IMR-90 (cell line): ENCODE data around the gene CDX4. TPM values are rescaled to one million over a fixed set of nuclear protein-coding genes. Genes with fewer than 3 reads are reported as not detected.

Source experiments
- ATAC-seq: fragments of 200-7000 bp; cut with Tn5 transposase; 2 replicates; pipeline ENCODE4 v1.9.1; 2020; ENCODE audit warnings: low read depth, mild to moderate bottlenecking, moderate library complexity
- BruUV-seq: library from RNA; stranded (reverse); fragments of 400-500 nt; replicated peaks from 2 replicates; lab custom pipeline; 2021; lab: Mats Ljungman, UMichigan
- CTCF ChIA-PET: fragments of 300-600 bp; formaldehyde crosslinking; extraction: SDS; loops from one replicate; lab custom pipeline; 2021; ENCODE audit warnings: antibody characterized with exemption; lab: Yijun Ruan, JAX
- POLR2A ChIA-PET: fragments of 300-600 bp; sonication (Branson Sonifier 250); formaldehyde crosslinking; loops from one replicate; lab custom pipeline; 2022; ENCODE audit warnings: antibody characterized with exemption; ENCODE audit not compliant: unreplicated experiment; lab: Charles Lee
- DNase-seq: peaks from one replicate; pipeline ENCODE4 v3.0.0; 2013
- H2AFZ ChIP-seq: replicated peaks from 2 replicates; pipeline ENCODE3; 2013; ENCODE audit warnings: low read length, mild to moderate bottlenecking; ENCODE audit not compliant: poor library complexity
- H2AK5ac ChIP-seq: 2 replicates; pipeline ENCODE4 v1.6.1; 2013; ENCODE audit warnings: low read depth, low read length, inconsistent platforms
- H2AK9ac ChIP-seq: replicated peaks from 2 replicates; pipeline ENCODE3; 2013; ENCODE audit warnings: mild to moderate bottlenecking, low read depth, low read length, moderate library complexity; ENCODE audit not compliant: poor library complexity
- H2BK120ac ChIP-seq: 2 replicates; pipeline ENCODE4 v1.6.1; 2013; ENCODE audit warnings: low read depth, low read length, inconsistent platforms
- H2BK15ac ChIP-seq: 3 replicates; pipeline ENCODE4 v1.6.1; 2013; ENCODE audit warnings: low read depth, low read length, inconsistent platforms
- H2BK20ac ChIP-seq: 2 replicates; pipeline ENCODE4 v1.6.1; 2013; ENCODE audit warnings: low read depth, mild to moderate bottlenecking, inconsistent platforms, low read length, moderate library complexity
- H2BK5ac ChIP-seq: 2 replicates; pipeline ENCODE4 v1.6.1; 2013; ENCODE audit warnings: mild to moderate bottlenecking, low read depth, low read length, inconsistent platforms; ENCODE audit not compliant: poor library complexity, severe bottlenecking
- H3K14ac ChIP-seq: replicated peaks from 2 replicates; pipeline ENCODE4 v1.6.1; 2013; ENCODE audit warnings: low read depth, low read length, inconsistent platforms
- H3K18ac ChIP-seq: 2 replicates; pipeline ENCODE4 v1.6.1; 2013; ENCODE audit warnings: low read depth, low read length, control low read depth
- H3K23ac ChIP-seq: 2 replicates; pipeline ENCODE4 v1.6.1; 2013; ENCODE audit warnings: low read depth, low read length, inconsistent platforms
- H3K27ac ChIP-seq: 2 replicates; pipeline ENCODE4 v1.5.1; 2013; ENCODE audit warnings: mild to moderate bottlenecking, control low read depth, low read length; ENCODE audit not compliant: insufficient read depth
- H3K27me3 ChIP-seq: 2 replicates; pipeline ENCODE4 v1.6.1; 2013; ENCODE audit warnings: low read length; ENCODE audit not compliant: control insufficient read depth, insufficient read depth
- H3K36me3 ChIP-seq: 2 replicates; pipeline ENCODE4 v1.6.1; 2013; ENCODE audit warnings: low read length, mixed read lengths; ENCODE audit not compliant: control insufficient read depth, insufficient read depth
- H3K4ac ChIP-seq: 2 replicates; pipeline ENCODE4 v1.6.1; 2013; ENCODE audit warnings: low read depth, low read length, inconsistent platforms
- H3K4me1 ChIP-seq: 2 replicates; pipeline ENCODE4 v1.6.1; 2013; ENCODE audit warnings: low read length, mixed read lengths; ENCODE audit not compliant: control insufficient read depth, insufficient read depth
- H3K4me2 ChIP-seq: 2 replicates; pipeline ENCODE4 v1.6.1; 2013; ENCODE audit warnings: low read depth, mild to moderate bottlenecking, control low read depth, low read length, moderate library complexity
- H3K4me3 ChIP-seq: 2 replicates; pipeline ENCODE4 v1.5.1; 2013; ENCODE audit warnings: low read depth, mild to moderate bottlenecking, control low read depth, low read length, moderate library complexity; ENCODE audit not compliant: insufficient read depth
- H3K56ac ChIP-seq: 2 replicates; pipeline ENCODE4 v1.6.1; 2013; ENCODE audit warnings: low read length, inconsistent platforms; ENCODE audit not compliant: insufficient read depth; ENCODE audit errors: extremely low read depth
- H3K79me1 ChIP-seq, 2 experiments: 2 replicates each; pipeline ENCODE4 v1.6.1; 2013; ENCODE audit warnings: low read length in 2 of 2, inconsistent platforms in 1 of 2, low read depth in 1 of 2
- H3K9ac ChIP-seq: 2 replicates; pipeline ENCODE4 v1.6.1; 2013; ENCODE audit warnings: low read depth, low read length, control low read depth
- H3K9me1 ChIP-seq: 2 replicates; pipeline ENCODE4 v1.6.1; 2013; ENCODE audit warnings: low read length, inconsistent platforms; ENCODE audit not compliant: insufficient read depth
- H3K9me3 ChIP-seq: 2 replicates; pipeline ENCODE4 v1.6.1; 2013; ENCODE audit warnings: low read length; ENCODE audit not compliant: control insufficient read depth, insufficient read depth
- H4K20me1 ChIP-seq: 2 replicates; pipeline ENCODE4 v1.6.1; 2013; ENCODE audit warnings: low read length, inconsistent platforms; ENCODE audit not compliant: insufficient read depth
- H4K5ac ChIP-seq: 2 replicates; pipeline ENCODE4 v1.6.1; 2013; ENCODE audit warnings: mild to moderate bottlenecking, low read depth, low read length, control low read depth
- H4K8ac ChIP-seq, 2 experiments: 2 replicates each; pipeline ENCODE4 v1.6.1; 2013; ENCODE audit warnings: low read depth in 2 of 2, low read length in 2 of 2, control low read depth in 1 of 2, inconsistent platforms in 1 of 2
- H4K91ac ChIP-seq: 2 replicates; pipeline ENCODE4 v1.6.1; 2013; ENCODE audit warnings: low read depth, low read length, inconsistent platforms; ENCODE audit not compliant: insufficient read depth
- BHLHE40 ChIP-seq: fragments of 150-350 bp; IDR thresholded peaks from 2 replicates; pipeline ENCODE4 v1.6.1; 2016; ENCODE audit warnings: mild to moderate bottlenecking, low read depth, low read length
- CEBPB ChIP-seq: IDR thresholded peaks from 2 replicates; pipeline ENCODE4 v1.6.1; 2012; ENCODE audit warnings: low read depth, low read length, improper control_type of control experiment
- CHD1 ChIP-seq: IDR thresholded peaks from 2 replicates; pipeline ENCODE4 v1.6.1; 2012; ENCODE audit warnings: low read depth, low read length, improper control_type of control experiment
- CTCF ChIP-seq: conservative IDR thresholded peaks from 2 replicates; pipeline ENCODE4 v1.5.1; 2012; ENCODE audit warnings: mild to moderate bottlenecking, low read depth, low read length, improper control_type of control experiment
- ELK1 ChIP-seq: fragments of 150-350 bp; IDR thresholded peaks from 2 replicates; pipeline ENCODE4 v1.6.1; 2016; ENCODE audit warnings: low read depth, mild to moderate bottlenecking, low read length, moderate library complexity, borderline replicate concordance
- FOS ChIP-seq: fragments of 150-350 bp; IDR thresholded peaks from 2 replicates; pipeline ENCODE4 v1.6.1; 2016; ENCODE audit warnings: low read depth, low read length
- MAFK ChIP-seq: IDR thresholded peaks from 2 replicates; pipeline ENCODE4 v1.6.1; 2012; ENCODE audit warnings: low read depth, low read length, improper control_type of control experiment
- MAZ ChIP-seq: IDR thresholded peaks from 2 replicates; pipeline ENCODE4 v1.6.1; 2012; ENCODE audit warnings: low read depth, mild to moderate bottlenecking, low read length, improper control_type of control experiment, moderate library complexity, borderline replicate concordance
- MXI1 ChIP-seq: IDR thresholded peaks from 2 replicates; pipeline ENCODE4 v1.6.1; 2012; ENCODE audit warnings: low read depth, mild to moderate bottlenecking, low read length, moderate library complexity, borderline replicate concordance
- NFE2L2 ChIP-seq: fragments of 150-350 bp; IDR thresholded peaks from 2 replicates; pipeline ENCODE4 v1.6.1; 2016; ENCODE audit warnings: low read depth, mild to moderate bottlenecking, low read length
- POLR2A ChIP-seq: IDR thresholded peaks from 2 replicates; pipeline ENCODE4 v1.6.1; 2012; ENCODE audit warnings: mild to moderate bottlenecking, low read depth, low read length
- RAD21 ChIP-seq: IDR thresholded peaks from 2 replicates; pipeline ENCODE4 v1.6.1; 2012; ENCODE audit warnings: low read length, improper control_type of control experiment
- RCOR1 ChIP-seq: IDR thresholded peaks from 2 replicates; pipeline ENCODE4 v1.6.1; 2012; ENCODE audit warnings: mild to moderate bottlenecking, low read length, improper control_type of control experiment; ENCODE audit not compliant: insufficient replicate concordance
- RFX5 ChIP-seq: IDR thresholded peaks from 2 replicates; pipeline ENCODE4 v1.8.0; 2012; ENCODE audit warnings: low read depth, mild to moderate bottlenecking, low read length, moderate library complexity
- SMC3 ChIP-seq: fragments of 150-350 bp; IDR thresholded peaks from 2 replicates; pipeline ENCODE4 v1.6.1; 2016; ENCODE audit warnings: low read depth, mild to moderate bottlenecking, antibody characterized with exemption, low read length, moderate library complexity
- WGBS, 2 experiments: methylation state at CpG; one replicate each; pipeline versions ENCODE4 v1.1.5 to v1.1.7; 2013; ENCODE audit warnings: missing lambda C conversion rate in 2 of 2; ENCODE audit not compliant: insufficient read length in 1 of 2; ENCODE audit errors: extremely low coverage in 2 of 2; 5-methylcytosine and 5-hydroxymethylcytosine counted together
- dilution Hi-C: fragments of 300-500 bp; cut with HindIII; formaldehyde crosslinking; loops from one replicate; pipeline ENCODE4 v1.14.3; 2018; ENCODE audit warnings: low sequenced_read_pairs; ENCODE audit not compliant: unreplicated experiment
- in situ Hi-C: fragments of 300-500 bp; cut with MboI; formaldehyde crosslinking; loops from 3 replicates; pipeline ENCODE4 v1.14.3; 2019; ENCODE audit warnings: low sequenced_read_pairs, inconsistent platforms, mixed read lengths
- intact Hi-C: fragments of 100-400 bp; cut with micrococcal nuclease; formaldehyde crosslinking; loops from 2 replicates; pipeline ENCODE4 v1.10.0; 2022
- polyA plus RNA-seq, 3 experiments: library from polyadenylated mRNA; depleted of rRNA; stranded (reverse); fragments of >200 nt; gene quantifications; 2 replicates each; pipeline ENCODE4 v1.2.3, GENCODE V29; 2012; ENCODE audit warnings: low replicate concordance in 1 of 3
- total RNA-seq: library from RNA; depleted of rRNA; stranded (reverse); fragments of >200 nt; gene quantifications from 2 replicates; pipeline ENCODE4 v1.2.3, GENCODE V29; 2012
- TF ChIP-seq, protein P1 (sequence below): fragments of 150-350 bp; IDR thresholded peaks from 2 replicates; pipeline ENCODE4 v1.6.1; 2017; ENCODE audit warnings: mild to moderate bottlenecking, antibody characterized with exemption, low read length, low read depth

The CDX4 gene
- total and polyA plus RNA-seq, 2 of the 4 experiments (the other 2 are of a cell fraction), result not detected

GRCh38 chrX:73447311-73447794, 500 bp downstream of the CDX4 start:
- Histone ChIP-seq H2AK9ac (no peak overlapping the region), H3K36me3 (no peaks in the 10 kb centered on the region), H4K8ac (no peak overlapping the region), H2BK120ac (no peak overlapping the region), H3K18ac (no peak overlapping the region), H2BK15ac (no peak overlapping the region), H3K23ac (no peak overlapping the region), H3K56ac (no peak overlapping the region), H2AK5ac (no peak overlapping the region), H3K9ac (no peak overlapping the region), H4K91ac (no peak overlapping the region), H3K4ac (no peak overlapping the region), H2AFZ (no peak overlapping the region), H3K27ac (no peak overlapping the region), H2BK20ac (no peak overlapping the region), H3K27me3 (peaks cover 28% of the 10 kb centered on the region), H3K9me1 (no peaks in the 10 kb centered on the region), H3K79me1 (no peaks in the 10 kb centered on the region), H4K5ac (no peak overlapping the region), H2BK5ac (no peak overlapping the region), H3K4me3 (no peak overlapping the region), H3K14ac (no peak overlapping the region), H3K4me2 (no peak overlapping the region), H3K4me1 (no peaks in the 10 kb centered on the region), H3K9me3 (peaks cover 7% of the 10 kb centered on the region; the same call in 1 of the 2 replicates), H4K20me1 (no peaks in the 10 kb centered on the region)
- 38% methylated on average over 22 of the region's 34 CpGs; no CpG with 5 or more reads in 1 of the 2 experiments for WGBS, 2 experiments
- ATAC-seq (no peak), DNase-seq (no peak)
- ChIA-PET CTCF (no interaction called here), POLR2A (no interaction called here)
- dilution Hi-C loops (no loop called here), intact Hi-C loops (no loop called here), in situ Hi-C loops (no loop called here)
- BruUV-seq, result no TSS peak
- TF ChIP-seq MAFK (no peak), FOS (no peak), MXI1 (no peak), CEBPB (no peak), RFX5 (no peak), CTCF (no peak), RCOR1 (no peak), NFE2L2 (no peak), BHLHE40 (no peak), POLR2A (no peak), RAD21 (no peak), CHD1 (no peak), SMC3 (no peak), ELK1 (no peak), MAZ (no peak)
- TF ChIP-seq, protein P1, sequence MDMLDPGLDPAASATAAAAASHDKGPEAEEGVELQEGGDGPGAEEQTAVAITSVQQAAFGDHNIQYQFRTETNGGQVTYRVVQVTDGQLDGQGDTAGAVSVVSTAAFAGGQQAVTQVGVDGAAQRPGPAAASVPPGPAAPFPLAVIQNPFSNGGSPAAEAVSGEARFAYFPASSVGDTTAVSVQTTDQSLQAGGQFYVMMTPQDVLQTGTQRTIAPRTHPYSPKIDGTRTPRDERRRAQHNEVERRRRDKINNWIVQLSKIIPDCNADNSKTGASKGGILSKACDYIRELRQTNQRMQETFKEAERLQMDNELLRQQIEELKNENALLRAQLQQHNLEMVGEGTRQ, result no peak
